NCI-H345 (cell line): ENCODE measurements around the gene B3GNT2.

Source experiments
- DNase-seq: peaks from one replicate; lab custom pipeline; 2025; lab: John Stamatoyannopoulos, UW

Gene B3GNT2

GRCh38 chr2:62205554-62205953, 9.6 kb downstream of the B3GNT2 start:
- DNase-seq, result no peak

- no peak for DNase-seq
These were observed 10.1 kb downstream of the B3GNT2 start for GRCh38 chr2:62206024-62206423.

- no peak for DNase-seq
These were observed 11.6 kb downstream of the B3GNT2 start for GRCh38 chr2:62207491-62207890.

- no peak for DNase-seq
These were observed 12.3 kb downstream of the B3GNT2 start for GRCh38 chr2:62208074-62208757.

DNA sequence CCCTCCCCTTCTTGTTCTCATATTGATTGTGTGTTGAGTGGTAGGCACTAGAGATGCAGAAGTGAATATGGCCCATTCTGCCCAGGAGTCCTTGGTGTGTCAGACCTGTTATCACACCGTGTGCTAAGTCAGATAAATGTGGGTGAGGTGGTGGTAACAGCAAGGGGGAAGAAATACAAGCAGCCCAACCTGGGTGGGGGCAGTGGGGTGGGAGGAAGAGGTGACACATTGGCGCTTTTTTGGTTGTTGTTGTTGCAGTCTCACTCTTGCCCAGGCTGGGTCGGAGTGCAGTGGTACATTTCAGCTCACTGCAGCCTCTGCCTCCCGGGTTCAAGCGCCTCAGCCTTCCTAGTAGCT, 12.8 kb downstream of the B3GNT2 start:
- no peak for DNase-seq

DNA sequence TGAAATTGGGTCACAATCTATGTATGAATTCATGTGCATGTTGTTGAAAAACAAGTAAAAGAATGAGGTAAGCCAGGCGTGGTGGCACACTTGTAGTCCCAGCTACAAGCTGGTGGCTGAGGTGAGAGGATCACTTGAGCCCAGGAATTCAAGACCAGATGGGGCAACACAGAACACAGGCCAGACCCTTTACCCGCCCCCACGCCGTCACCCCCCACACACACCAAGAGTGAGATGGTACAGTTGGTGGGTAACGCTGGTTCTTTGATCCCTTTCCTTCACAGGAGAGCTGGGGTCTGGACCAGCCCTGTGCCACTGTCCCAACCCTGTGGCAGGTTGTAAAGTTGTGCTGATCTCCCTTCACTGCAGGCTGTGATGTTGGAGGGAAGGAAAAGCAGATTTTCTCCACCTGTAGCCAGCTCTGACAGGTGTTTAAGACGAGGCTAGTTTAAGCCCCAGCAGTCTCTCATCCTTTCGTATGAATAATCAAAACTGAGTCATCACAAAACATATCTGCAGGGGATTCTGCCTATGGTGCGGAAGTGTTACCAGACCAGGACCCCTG, 13.6 kb downstream of the B3GNT2 start:
- no peak for DNase-seq

- no peak for DNase-seq
These were observed 19.6 kb downstream of the B3GNT2 start for GRCh38 chr2:62215306-62216064.

- DNase-seq, result no peak
These were observed 20.2 kb downstream of the B3GNT2 start for GRCh38 chr2:62216113-62216512.

DNA sequence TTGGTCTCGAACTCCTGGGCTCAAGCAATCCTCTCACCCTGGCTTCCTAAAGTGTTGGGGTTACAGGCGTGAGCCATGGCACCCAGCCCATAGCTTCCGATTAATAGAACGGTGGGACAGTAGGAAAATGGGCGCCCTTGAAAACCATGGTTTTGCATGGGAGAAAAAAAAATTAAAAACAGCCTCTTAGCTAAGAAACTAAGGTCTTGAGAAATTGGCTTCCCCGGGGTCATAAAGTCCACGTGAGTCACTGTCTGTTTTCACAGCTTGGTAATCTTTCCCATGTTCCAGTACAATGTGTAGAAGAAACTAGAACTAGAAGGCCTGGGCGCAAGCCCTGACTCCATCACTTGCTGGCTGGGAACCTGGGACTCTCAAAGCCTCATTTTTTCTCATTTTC, 20.7 kb downstream of the B3GNT2 start:
- no peak for DNase-seq

DNA sequence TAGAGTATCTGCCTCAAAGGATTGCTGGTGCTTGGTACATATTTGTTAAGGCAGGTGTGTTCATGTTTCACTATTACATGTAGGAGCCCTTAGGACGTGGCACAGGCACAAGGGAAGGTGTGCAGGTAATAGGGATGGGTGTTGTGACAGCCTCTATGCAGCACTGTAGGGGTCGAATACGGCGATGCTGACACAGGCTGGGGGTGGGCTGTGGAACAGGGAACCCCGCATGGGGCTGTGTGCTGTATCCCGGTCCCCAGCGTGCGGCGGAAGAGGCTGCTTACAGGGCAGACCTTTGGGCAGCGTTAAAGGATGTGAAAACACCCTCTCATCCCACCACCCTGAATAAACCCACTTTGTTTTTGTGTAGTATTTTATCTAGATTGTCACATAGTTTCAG, 21.5 kb downstream of the B3GNT2 start:
- no peak for DNase-seq

DNA sequence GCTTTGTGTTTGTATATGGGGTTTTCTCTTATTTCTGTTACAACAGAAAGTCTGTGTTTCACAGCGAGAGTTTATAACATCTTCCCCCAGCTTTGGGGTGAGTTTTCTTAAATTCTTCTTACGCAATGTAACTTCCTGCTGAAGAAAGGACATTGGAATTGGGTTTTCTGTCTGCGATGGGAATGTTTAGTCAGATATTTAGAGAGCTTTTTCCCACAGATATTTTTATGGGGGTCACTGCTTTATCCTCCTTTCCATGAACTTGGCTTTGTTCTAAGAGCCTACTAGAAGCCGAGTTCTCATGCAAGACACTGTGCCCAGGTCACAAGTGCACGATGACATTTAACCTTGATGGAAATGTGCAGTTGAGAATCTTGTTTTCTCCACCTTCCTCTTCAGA, 22.1 kb downstream of the B3GNT2 start:
- no peak for DNase-seq

DNA sequence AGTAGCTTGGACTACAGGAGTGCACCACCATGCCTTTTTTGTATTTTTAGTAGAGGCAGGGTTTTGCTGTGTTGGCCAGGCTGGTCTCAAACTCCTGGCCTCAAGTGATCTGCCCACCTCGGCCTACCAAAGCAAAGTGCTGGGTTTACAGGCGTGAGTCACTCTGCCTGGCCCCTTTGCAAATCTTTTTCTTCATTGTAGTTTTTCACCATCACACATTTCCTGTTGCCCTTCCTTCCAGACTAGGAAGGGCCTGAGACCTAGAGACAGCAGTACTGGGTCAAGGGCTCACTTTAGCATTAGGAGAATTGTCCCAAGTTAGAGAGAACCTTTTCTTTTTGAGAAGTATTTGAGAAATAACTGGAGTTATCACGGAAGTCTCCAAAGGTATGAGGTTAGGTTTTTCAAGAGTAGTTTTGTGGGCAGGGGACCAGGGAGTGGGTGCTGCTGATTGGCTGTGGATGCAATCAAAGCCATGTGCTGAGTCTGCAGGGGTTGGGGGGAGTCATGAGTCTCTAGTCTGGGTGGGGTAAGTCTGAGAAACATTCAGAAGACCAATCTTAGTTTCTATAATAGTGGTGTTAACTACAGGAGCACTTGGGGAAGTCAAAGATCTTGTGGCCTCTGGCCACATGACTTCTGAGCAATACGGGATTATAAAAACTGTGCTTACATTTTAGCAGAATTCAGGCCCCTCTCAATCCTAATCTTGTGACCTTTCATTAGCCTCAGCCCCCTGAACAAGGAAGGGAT, 23.7 kb downstream of the B3GNT2 start:
- DNase-seq, result no peak

GRCh38 chr2:62221141-62221540, 25.2 kb downstream of the B3GNT2 start:
- DNase-seq, result peak; percentile 37

- no peak for DNase-seq
These were observed 26.3 kb downstream of the B3GNT2 start for GRCh38 chr2:62222171-62222570.

- no peak for DNase-seq
These were observed 26.8 kb downstream of the B3GNT2 start for GRCh38 chr2:62222674-62223073.

DNA sequence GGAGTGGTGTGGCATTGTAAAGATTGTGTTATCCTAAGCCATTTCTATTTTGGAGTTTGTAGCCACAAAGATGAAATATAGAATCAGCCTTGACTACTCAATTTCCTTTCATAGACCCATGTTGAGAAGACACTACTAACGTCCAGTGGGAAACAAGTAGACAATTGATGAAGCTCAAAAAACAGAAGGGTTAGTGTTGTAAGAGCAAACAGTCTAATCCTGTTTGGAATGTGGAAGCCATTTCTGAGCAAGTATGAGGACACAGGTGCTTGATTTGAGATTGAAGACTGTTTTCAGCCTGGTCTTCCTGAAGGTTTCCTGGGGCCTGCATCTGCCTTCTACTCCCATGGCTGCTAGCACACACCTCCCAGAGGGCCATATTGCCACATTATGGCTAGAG, 29.1 kb downstream of the B3GNT2 start:
- no peak for DNase-seq

DNA sequence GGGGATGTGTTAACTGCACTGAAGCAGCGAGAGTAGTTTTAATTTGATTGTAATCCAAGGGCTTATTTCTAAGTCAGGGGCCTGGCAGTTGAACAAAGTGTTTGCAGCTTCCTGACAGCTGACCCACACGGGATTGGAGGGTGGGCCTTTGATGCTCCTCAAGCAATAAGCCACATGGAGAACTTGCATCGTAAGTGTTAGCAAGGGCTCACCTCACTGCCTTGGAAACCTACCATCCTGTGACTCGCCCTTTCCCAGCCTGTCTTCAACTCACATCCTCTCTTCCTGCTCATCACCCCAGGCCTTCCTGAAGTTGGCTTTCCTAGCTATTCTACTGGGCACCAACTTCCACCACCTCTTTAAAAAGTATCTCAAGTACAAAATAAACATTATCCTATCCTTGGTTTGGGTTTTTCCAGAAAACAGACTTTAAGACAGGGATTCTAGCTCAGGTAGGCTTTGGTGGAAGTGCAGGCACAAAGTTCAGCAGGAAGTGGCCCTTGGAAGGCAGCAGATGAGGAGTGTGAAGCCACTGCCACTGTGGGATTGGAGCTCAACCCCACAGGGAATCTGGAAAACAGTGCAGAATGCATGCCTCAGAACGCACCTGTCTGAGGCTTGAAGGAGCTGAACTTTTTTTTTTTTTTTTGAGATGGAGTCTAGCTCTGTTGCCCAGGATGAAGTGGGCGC, 31.6 kb downstream of the B3GNT2 start:
- no peak for DNase-seq

- DNase-seq, result no peak
These were observed 33.2 kb downstream of the B3GNT2 start for GRCh38 chr2:62229082-62229605.

- no peak for DNase-seq
These were observed 35.6 kb downstream of the B3GNT2 start for GRCh38 chr2:62231541-62231940.

DNA sequence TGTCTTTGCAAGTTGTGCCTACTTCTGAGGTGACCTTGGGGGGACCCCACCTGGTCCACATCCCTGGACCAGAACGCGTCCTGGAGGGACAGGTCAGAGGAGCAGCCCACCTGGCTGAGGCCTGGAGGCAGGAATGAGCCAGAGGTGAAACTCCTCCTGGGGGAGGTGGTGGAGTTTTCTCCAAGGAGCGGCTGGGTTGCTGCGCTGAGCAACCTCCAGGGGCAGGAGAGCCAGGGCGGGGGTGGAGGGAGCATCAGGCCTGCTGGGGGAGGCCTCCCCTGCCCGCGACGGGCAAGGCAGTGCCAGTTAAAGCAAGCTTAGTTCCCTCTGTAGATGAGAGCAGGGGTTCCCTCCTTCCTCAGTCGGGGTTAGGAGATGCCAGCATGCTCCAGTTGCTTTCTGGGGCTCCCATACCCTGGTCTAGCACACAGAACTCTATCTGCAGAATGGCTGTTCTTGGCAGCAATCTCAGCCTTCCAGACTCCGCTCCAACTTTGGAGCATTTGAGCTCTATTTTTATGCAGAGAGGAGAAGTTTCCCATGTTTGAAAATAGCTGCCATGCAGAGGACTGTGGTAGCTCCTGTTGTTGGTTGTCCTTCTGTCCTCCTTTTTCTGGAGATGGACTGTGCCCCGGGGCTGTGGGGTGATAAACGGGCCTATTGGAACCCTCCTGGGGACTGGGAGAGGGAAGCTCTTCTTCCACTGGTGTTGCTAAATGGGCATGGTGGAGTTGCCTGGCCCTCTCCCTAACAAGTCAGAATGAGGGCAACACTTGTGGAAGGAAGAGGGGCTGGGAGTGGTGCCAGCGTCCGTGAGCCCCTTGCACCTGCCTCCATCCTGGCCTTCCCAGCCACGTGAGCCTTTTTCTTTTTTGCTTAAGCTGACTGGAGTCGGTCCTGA, 39.1 kb downstream of the B3GNT2 start:
- DNase-seq, result no peak

GRCh38 chr2:62236499-62236898, 40.6 kb downstream of the B3GNT2 start:
- no peak for DNase-seq
